Forelimb muscle (tissue), 1 donor: ENCODE data around the gene ZNF212. TPM values are rescaled to one million over a fixed set of nuclear protein-coding genes. Genes with fewer than 3 reads are reported as not detected.

ENCODE experiments used
- polyA plus RNA-seq: library from polyadenylated mRNA; unstranded; fragments of 120-200 nt; gene quantifications from one replicate; pipeline ENCODE4 v1.2.1, GENCODE V29; 2013; ENCODE audit not compliant: insufficient read length

Gene ZNF212
- polyA plus RNA-seq, 1 donor: 10.1 TPM

Other genes starting within 250 kb of the ZNF212 start
- gene PDIA4, start 211.1 kb upstream of the ZNF212 start, polyA plus RNA-seq: 52.7 TPM
- 3.9 TPM for gene ZNF786, start 148.9 kb upstream of the ZNF212 start, polyA plus RNA-seq
- gene ZNF425, start 113.3 kb upstream of the ZNF212 start, polyA plus RNA-seq: 3.0 TPM
- gene ZNF398, start 92.2 kb upstream of the ZNF212 start, polyA plus RNA-seq: 7.4 TPM
- 18.4 TPM for gene ZNF282, start 44.1 kb upstream of the ZNF212 start, polyA plus RNA-seq
- gene ZNF783, start 22.5 kb downstream of the ZNF212 start, polyA plus RNA-seq: 14.0 TPM
- 8.9 TPM for gene ZNF777, start 221.4 kb downstream of the ZNF212 start, polyA plus RNA-seq